OCI-LY7 (cell line): ENCODE measurements around the gene FAM193B.

Source experiments
- EZH2phosphoT487 ChIP-seq: fragments of 200-600 bp; sonication (generic); IDR thresholded peaks from 2 replicates; pipeline ENCODE4 v1.6.1; 2018; ENCODE audit warnings: low read depth, borderline replicate concordance, mild to moderate bottlenecking, mixed run types, antibody characterized with exemption, low read length, moderate library complexity, mixed read lengths
- TF ChIP-seq, protein P1 (sequence below): fragments of 200-600 bp; sonication (generic); conservative IDR thresholded peaks from 2 replicates; pipeline ENCODE4 v1.5.1; 2014; ENCODE audit warnings: mild to moderate bottlenecking, antibody characterized with exemption, low read length, moderate library complexity, mixed read lengths

DNA sequence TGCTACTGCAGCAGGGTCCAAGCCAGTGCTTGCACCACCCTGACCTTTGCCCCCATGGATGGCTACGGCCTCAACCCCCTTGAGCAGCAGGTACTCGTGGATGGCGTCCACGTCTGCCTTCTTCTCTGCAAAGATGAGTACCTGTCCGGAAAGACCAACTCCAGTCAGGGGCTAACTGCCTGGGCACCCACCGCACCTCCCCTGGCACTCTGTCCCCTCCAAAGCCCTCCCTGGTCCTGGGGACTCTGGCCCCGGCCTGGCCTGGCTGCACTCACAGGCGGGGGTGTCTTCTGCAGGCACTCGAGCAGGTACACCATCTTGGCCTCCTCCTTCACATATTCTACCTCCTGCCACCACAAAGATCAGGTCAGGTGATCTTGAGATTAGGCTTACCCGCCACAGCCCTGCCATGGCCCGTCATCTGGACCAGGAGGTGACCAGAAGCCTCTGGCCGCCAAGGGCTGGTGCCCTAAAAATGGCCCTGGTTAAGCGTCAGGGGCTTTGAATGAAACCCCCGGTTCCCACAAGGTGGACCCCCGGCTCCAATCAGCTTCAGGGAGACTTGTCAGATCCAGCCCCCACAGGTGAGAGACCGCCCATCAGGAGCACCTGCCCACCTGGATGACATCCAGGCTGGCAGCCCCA is 41.5 kb downstream of the FAM193B start:
- TF ChIP-seq, protein P1, sequence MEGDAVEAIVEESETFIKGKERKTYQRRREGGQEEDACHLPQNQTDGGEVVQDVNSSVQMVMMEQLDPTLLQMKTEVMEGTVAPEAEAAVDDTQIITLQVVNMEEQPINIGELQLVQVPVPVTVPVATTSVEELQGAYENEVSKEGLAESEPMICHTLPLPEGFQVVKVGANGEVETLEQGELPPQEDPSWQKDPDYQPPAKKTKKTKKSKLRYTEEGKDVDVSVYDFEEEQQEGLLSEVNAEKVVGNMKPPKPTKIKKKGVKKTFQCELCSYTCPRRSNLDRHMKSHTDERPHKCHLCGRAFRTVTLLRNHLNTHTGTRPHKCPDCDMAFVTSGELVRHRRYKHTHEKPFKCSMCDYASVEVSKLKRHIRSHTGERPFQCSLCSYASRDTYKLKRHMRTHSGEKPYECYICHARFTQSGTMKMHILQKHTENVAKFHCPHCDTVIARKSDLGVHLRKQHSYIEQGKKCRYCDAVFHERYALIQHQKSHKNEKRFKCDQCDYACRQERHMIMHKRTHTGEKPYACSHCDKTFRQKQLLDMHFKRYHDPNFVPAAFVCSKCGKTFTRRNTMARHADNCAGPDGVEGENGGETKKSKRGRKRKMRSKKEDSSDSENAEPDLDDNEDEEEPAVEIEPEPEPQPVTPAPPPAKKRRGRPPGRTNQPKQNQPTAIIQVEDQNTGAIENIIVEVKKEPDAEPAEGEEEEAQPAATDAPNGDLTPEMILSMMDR: no peak
- no peak for TF ChIP-seq EZH2phosphoT487
